GM23248 (cell line): Measurements from ENCODE around the gene HMMR.

Experiments
- EZH2 ChIP-seq: fragments of 200-600 bp; sonication (generic); IDR thresholded peaks from 2 replicates; pipeline ENCODE4 v1.6.1; 2018; ENCODE audit warnings: antibody characterized with exemption, mild to moderate bottlenecking; ENCODE audit not compliant: insufficient read depth, poor library complexity, severe bottlenecking
- EZH2phosphoT487 ChIP-seq: fragments of 200-600 bp; sonication (generic); IDR thresholded peaks from 2 replicates; pipeline ENCODE4 v1.6.1; 2018; ENCODE audit warnings: antibody characterized with exemption, moderate library complexity, mild to moderate bottlenecking, low read depth; ENCODE audit not compliant: insufficient read depth

DNA sequence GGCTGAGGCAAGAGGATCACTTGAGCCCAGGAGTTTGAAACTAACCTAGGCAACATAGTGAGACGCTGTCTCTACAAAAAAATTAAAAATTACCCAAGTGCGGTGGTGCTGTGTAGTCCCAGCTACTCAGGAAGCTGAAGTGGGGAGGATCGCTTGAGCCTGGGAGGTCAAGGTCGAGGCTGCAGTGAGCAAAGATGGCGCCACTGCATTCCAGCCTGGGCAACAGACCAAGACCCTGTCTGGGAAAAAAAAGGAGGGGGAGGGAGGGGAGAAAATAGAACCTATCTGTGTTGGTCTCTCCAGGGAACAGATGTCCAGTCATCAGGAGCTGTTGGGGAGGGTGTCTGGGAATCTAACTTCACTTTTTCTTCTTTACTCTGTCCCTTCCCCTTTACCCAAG is 69.3 kb downstream of the HMMR start:
- TF ChIP-seq EZH2phosphoT487 (no peak), EZH2 (no peak)
